ENCODE data around the gene IL5.

Gene IL5

DNA sequence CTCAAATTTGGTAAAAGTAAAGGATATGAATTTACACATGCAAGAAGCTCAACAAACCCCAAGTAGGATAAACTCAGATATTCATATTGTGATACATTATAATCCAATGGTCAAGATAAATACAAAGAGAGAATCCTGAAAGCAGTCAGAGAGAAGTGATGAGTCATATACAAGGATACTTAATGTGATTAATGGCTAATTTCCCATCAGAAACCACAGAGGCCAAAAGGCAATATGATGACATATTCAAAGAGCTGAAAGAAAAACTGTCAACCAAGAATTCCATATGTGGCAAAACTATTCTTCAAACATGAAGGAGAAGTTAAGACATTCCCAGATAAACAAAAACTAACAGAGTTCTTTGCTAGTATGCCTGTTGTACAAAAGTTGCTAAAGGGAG lies 33.2 kb downstream of the IL5 start:
- H3K4me3 ChIP-seq (ENCODE audit: low read depth in 1 of 2, low read length in 1 of 2): no peak overlapping the region
- TF ChIP-seq, protein P1, sequence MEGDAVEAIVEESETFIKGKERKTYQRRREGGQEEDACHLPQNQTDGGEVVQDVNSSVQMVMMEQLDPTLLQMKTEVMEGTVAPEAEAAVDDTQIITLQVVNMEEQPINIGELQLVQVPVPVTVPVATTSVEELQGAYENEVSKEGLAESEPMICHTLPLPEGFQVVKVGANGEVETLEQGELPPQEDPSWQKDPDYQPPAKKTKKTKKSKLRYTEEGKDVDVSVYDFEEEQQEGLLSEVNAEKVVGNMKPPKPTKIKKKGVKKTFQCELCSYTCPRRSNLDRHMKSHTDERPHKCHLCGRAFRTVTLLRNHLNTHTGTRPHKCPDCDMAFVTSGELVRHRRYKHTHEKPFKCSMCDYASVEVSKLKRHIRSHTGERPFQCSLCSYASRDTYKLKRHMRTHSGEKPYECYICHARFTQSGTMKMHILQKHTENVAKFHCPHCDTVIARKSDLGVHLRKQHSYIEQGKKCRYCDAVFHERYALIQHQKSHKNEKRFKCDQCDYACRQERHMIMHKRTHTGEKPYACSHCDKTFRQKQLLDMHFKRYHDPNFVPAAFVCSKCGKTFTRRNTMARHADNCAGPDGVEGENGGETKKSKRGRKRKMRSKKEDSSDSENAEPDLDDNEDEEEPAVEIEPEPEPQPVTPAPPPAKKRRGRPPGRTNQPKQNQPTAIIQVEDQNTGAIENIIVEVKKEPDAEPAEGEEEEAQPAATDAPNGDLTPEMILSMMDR (IDR thresholded peaks at IDR 0.05): no peak
- H3K27ac ChIP-seq: no peak overlapping the region
- H3K27me3 ChIP-seq: peaks cover 8% of the 10 kb centered on the region
- no peaks in the 10 kb centered on the region for H3K9me3 ChIP-seq
- no peaks in the 10 kb centered on the region for H3K4me1 ChIP-seq (ENCODE audit: control insufficient read depth in 1 of 2, insufficient read depth in 1 of 2, low read depth in 1 of 2, low read length in 1 of 2)
- no peaks in the 10 kb centered on the region for H3K36me3 ChIP-seq

DNA sequence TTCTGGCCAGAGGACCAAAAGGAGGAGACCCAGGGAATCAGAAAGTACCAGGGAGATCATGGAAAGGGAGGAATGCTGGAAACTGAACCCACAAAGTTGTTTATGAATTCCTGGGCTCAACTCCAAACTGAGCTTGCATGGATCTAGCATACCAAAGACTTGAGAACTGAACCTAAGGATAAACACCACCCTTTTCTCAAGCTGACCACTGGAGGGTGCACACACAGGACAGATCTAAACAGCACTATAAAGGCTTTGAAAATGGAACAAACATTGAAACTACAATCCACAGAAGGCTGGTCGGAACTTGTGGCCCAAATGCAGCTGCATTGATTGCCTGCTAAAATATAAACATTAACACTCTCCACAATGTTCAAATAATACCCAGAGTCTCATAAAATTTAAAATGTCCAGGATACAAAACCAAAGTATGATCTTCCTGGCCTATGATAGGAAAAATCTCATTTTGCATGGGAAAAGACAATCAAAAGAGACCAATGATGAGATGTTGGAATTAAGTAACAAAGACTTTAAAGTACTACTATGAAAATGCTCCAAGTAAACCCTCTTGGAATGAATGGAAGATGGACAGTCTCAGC lies 37.1 kb downstream of the IL5 start:
- TF ChIP-seq, protein P1 (IDR thresholded peaks at IDR 0.05): no peak
- H3K4me3 ChIP-seq (ENCODE audit: low read depth in 1 of 2, low read length in 1 of 2): no peak overlapping the region
- H3K27ac ChIP-seq: no peak overlapping the region
- H3K9me3 ChIP-seq: no peaks in the 10 kb centered on the region
- H3K4me1 ChIP-seq (ENCODE audit: control insufficient read depth in 1 of 2, insufficient read depth in 1 of 2, low read depth in 1 of 2, low read length in 1 of 2): peaks cover 2 to 3% of the 10 kb centered on the region in 2 experiments
- H3K27me3 ChIP-seq: peaks cover 8% of the 10 kb centered on the region
- no peaks in the 10 kb centered on the region for H3K36me3 ChIP-seq

DNA sequence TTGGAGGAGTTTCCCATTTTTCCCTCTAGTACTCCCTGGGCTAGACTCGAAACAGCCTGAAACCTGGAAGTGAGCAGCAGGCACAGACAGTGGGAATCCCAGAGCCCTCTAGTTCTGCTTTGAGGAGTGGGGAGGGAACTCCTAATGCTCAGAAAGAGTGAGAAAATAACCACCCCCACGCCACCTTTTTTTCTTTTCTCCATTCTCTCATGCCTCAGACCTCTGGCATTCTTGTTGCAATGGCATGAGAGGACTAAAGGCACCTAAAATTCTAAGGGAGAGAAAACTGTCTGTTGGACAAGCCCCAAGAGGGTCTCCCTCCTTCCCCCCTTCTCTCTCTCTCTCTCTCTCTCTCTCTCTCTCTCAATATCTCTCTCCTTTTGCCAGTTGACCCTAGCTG lies 37.7 kb downstream of the IL5 start:
- Histone ChIP-seq H3K27ac (no peak overlapping the region), H3K9me3 (no peaks in the 10 kb centered on the region), H3K4me3 (ENCODE audit: low read depth in 1 of 2, low read length in 1 of 2) (no peak overlapping the region), H3K4me1 (ENCODE audit: control insufficient read depth in 1 of 2, insufficient read depth in 1 of 2, low read depth in 1 of 2, low read length in 1 of 2) (peaks cover 8 to 9% of the 10 kb centered on the region in 2 experiments), H3K27me3 (peaks cover 8% of the 10 kb centered on the region), H3K36me3 (no peaks in the 10 kb centered on the region)
- TF ChIP-seq, protein P1 (IDR thresholded peaks at IDR 0.05): no peak

DNA sequence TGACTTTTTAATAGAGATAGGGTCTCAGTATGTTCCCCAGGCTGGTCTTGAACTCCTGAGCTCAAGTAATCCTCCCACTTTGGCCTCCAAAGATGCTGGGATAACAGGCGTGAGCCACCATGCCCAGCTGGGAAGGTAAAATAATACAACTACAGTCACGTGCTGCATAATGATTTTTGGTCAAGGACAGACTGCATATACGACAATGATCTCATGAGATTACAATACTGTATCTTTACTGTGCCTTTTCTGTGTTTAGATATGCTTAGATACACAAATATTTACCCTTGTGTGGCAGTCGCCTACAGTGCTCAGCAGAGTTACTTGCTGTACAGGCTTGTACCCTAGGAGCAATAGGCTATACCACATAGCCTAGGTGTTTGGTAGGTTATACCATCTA lies 38.6 kb downstream of the IL5 start:
- TF ChIP-seq, protein P1 (IDR thresholded peaks at IDR 0.05): no peak
- Histone ChIP-seq H3K36me3 (no peaks in the 10 kb centered on the region), H3K9me3 (no peaks in the 10 kb centered on the region), H3K27me3 (peaks cover 8% of the 10 kb centered on the region), H3K27ac (no peak overlapping the region), H3K4me3 (ENCODE audit: low read depth in 1 of 2, low read length in 1 of 2) (no peak overlapping the region), H3K4me1 (ENCODE audit: control insufficient read depth in 1 of 2, insufficient read depth in 1 of 2, low read depth in 1 of 2, low read length in 1 of 2) (peaks cover 10 to 11% of the 10 kb centered on the region in 2 experiments)

DNA sequence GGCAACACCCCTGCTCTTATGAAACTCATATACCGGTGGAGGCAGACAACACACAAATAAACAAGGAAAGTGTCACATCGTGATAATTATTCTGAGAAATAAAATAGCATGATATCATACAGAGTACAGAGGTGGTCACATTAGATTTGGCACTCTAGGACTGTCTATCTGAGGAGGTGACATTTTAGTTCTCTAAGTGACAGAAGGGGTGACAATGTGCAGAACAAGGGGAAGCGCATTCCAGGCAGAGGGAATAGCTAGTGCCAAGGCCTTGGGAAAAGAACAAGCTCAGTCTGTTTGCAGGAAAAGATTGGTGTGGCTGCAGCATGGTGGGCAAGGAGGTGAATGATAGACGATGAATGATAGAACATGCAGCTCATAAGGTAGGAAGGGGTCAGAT lies 40.1 kb downstream of the IL5 start:
- H3K9me3 ChIP-seq: no peaks in the 10 kb centered on the region
- H3K36me3 ChIP-seq: no peaks in the 10 kb centered on the region
- no peaks in the 10 kb centered on the region for H3K27me3 ChIP-seq
- TF ChIP-seq, protein P1 (IDR thresholded peaks at IDR 0.05): no peak
- H3K4me3 ChIP-seq (ENCODE audit: low read depth in 1 of 2, low read length in 1 of 2): no peak overlapping the region
- H3K27ac ChIP-seq: no peak overlapping the region
- peaks cover 11 to 12% of the 10 kb centered on the region in 2 experiments for H3K4me1 ChIP-seq (ENCODE audit: control insufficient read depth in 1 of 2, insufficient read depth in 1 of 2, low read depth in 1 of 2, low read length in 1 of 2)
